H1 (cell line): ENCODE data around the gene TMPRSS9. TPM values are rescaled to one million over a fixed set of nuclear protein-coding genes. Genes with fewer than 3 reads are reported as not detected.

Experiments used
- CTCF ChIA-PET: fragments of 300-600 bp; sonication (Branson Sonifier 250); formaldehyde crosslinking; loops from one replicate; lab custom pipeline; 2021; ENCODE audit not compliant: partially characterized antibody; lab: Charles Lee
- POLR2A ChIA-PET: fragments of 300-600 bp; sonication (Branson Sonifier 250); formaldehyde crosslinking; loops from one replicate; lab custom pipeline; 2021; ENCODE audit warnings: inconsistent platforms; ENCODE audit not compliant: partially characterized antibody; lab: Charles Lee
- DNase-seq, 2 experiments: peaks; one replicate each; pipeline versions ENCODE4 v3.0.0 to v3.0.0-alpha.2; 2010 to 2022; ENCODE audit warnings: low spot score in 2 of 2, low read depth in 1 of 2, mixed read lengths in 1 of 2
- FAIRE-seq: peaks from 2 replicates; lab custom pipeline; 2011; peaks lifted over from hg19 to GRCh38; lab: Jason Lieb, UNC
- H2AFZ ChIP-seq: 2 replicates; pipeline ENCODE4 v1.8.1; 2012; ENCODE audit warnings: low read length, inconsistent platforms
- H2AK5ac ChIP-seq: 2 replicates; pipeline ENCODE4 v1.6.1; 2013; ENCODE audit warnings: low read depth, low read length
- H2BK120ac ChIP-seq: replicated peaks from 2 replicates; pipeline ENCODE3; 2013; ENCODE audit warnings: low read depth, low read length, inconsistent platforms
- H2BK12ac ChIP-seq: 2 replicates; pipeline ENCODE4 v1.6.1; 2013; ENCODE audit warnings: low read depth, low read length
- H2BK15ac ChIP-seq: 2 replicates; pipeline ENCODE4 v1.6.1; 2013; ENCODE audit warnings: low read length
- H2BK20ac ChIP-seq: 2 replicates; pipeline ENCODE4 v1.6.1; 2013; ENCODE audit warnings: low read length
- H2BK5ac ChIP-seq: 2 replicates; pipeline ENCODE4 v1.6.1; 2013; ENCODE audit warnings: low read depth, low read length
- H3K14ac ChIP-seq: 2 replicates; pipeline ENCODE4 v1.6.1; 2013; ENCODE audit warnings: inconsistent platforms; ENCODE audit not compliant: insufficient read length
- H3K18ac ChIP-seq: 2 replicates; pipeline ENCODE4 v1.6.1; 2013; ENCODE audit warnings: low read length; ENCODE audit errors: extremely low read depth
- H3K23ac ChIP-seq: 2 replicates; pipeline ENCODE4 v1.6.1; 2013; ENCODE audit warnings: inconsistent platforms; ENCODE audit not compliant: insufficient read length
- H3K23me2 ChIP-seq: 2 replicates; pipeline ENCODE4 v1.6.1; 2013; ENCODE audit warnings: low read depth, low read length
- H3K27ac ChIP-seq: 2 replicates; pipeline ENCODE4 v1.6.1; 2011; ENCODE audit warnings: low read depth, low read length, inconsistent platforms
- H3K27me3 ChIP-seq, 4 experiments: replicated peaks in 1 of 4; 1 replicate in 1 of 4; 2 replicates in 3 of 4; pipeline versions ENCODE4 v1.6.1 to v1.8.1; 2011 to 2013; ENCODE audit warnings: low read length in 3 of 4, mild to moderate bottlenecking in 3 of 4, inconsistent platforms in 2 of 4, mixed read lengths in 2 of 4, moderate library complexity in 1 of 4; ENCODE audit not compliant: control insufficient read depth in 3 of 4, insufficient read depth in 3 of 4; ENCODE audit errors: extremely low read depth in 1 of 4
- H3K36me3 ChIP-seq, 4 experiments: 2 replicates each; pipeline versions ENCODE4 v1.6.1 to v1.8.1; 2011 to 2013; ENCODE audit warnings: mild to moderate bottlenecking in 4 of 4, low read length in 3 of 4, moderate library complexity in 2 of 4, control low read depth in 1 of 4, inconsistent platforms in 1 of 4; ENCODE audit not compliant: insufficient read depth in 4 of 4, control insufficient read depth in 2 of 4
- H3K4ac ChIP-seq: replicated peaks from 2 replicates; pipeline ENCODE3; 2013; ENCODE audit warnings: low read length, low read depth, mixed read lengths, inconsistent platforms; ENCODE audit not compliant: insufficient read length
- H3K4me1 ChIP-seq, 4 experiments: replicated peaks in 1 of 4; 1 replicate in 1 of 4; 2 replicates in 3 of 4; pipeline versions ENCODE4 v1.6.1 to v1.8.1; 2011 to 2013; ENCODE audit warnings: low read length in 3 of 4, inconsistent platforms in 2 of 4, mixed read lengths in 1 of 4; ENCODE audit not compliant: insufficient read depth in 4 of 4, control insufficient read depth in 3 of 4
- H3K4me2 ChIP-seq, 2 experiments: 2 replicates each; pipeline versions ENCODE4 v1.6.1 to v1.8.1; 2011 to 2013; ENCODE audit warnings: low read depth in 2 of 2, low read length in 2 of 2, control low read depth in 1 of 2, inconsistent platforms in 1 of 2, mild to moderate bottlenecking in 1 of 2; ENCODE audit not compliant: insufficient read depth in 1 of 2
- H3K4me3 ChIP-seq, 4 experiments: fragments of 200-600, 300-600 bp in 1 of 4; sonication (generic), shearing (Covaris generic), sonication (Bioruptor Twin) in 1 of 4; 2 replicates each; pipeline versions ENCODE4 v1.5.1 to v1.8.1; 2011 to 2016; ENCODE audit warnings: low read length in 4 of 4, low read depth in 3 of 4, control low read depth in 2 of 4, inconsistent platforms in 2 of 4, mild to moderate bottlenecking in 2 of 4, mixed read lengths in 1 of 4, moderate library complexity in 1 of 4; ENCODE audit not compliant: insufficient read depth in 2 of 4; ENCODE audit errors: extremely low read depth in 1 of 4
- H3K56ac ChIP-seq: replicated peaks from 2 replicates; pipeline ENCODE3; 2013; ENCODE audit warnings: low read depth, mild to moderate bottlenecking, mixed read lengths, low read length, inconsistent platforms; ENCODE audit not compliant: insufficient read length
- H3K79me1 ChIP-seq: 2 replicates; pipeline ENCODE4 v1.6.1; 2013; ENCODE audit warnings: low read depth, low read length, control low read depth
- H3K79me2 ChIP-seq, 2 experiments: 2 replicates each; pipeline versions ENCODE4 v1.6.1 to v1.8.1; 2012 to 2013; ENCODE audit warnings: low read length in 2 of 2, mild to moderate bottlenecking in 2 of 2, inconsistent platforms in 1 of 2; ENCODE audit not compliant: insufficient read depth in 2 of 2, control insufficient read depth in 1 of 2
- H3K9ac ChIP-seq, 4 experiments: replicated peaks in 1 of 4; 1 replicate in 1 of 4; 2 replicates in 3 of 4; pipeline versions ENCODE4 v1.6.1 to v1.8.1; 2011 to 2013; ENCODE audit warnings: low read depth in 3 of 4, low read length in 3 of 4, control low read depth in 2 of 4, mild to moderate bottlenecking in 2 of 4, moderate library complexity in 2 of 4, inconsistent platforms in 1 of 4; ENCODE audit errors: extremely low read depth in 1 of 4
- H3K9me3 ChIP-seq, 2 experiments: 2 replicates each; pipeline versions ENCODE4 v1.6.1 to v1.8.1; 2012 to 2013; ENCODE audit warnings: mild to moderate bottlenecking in 2 of 2, moderate library complexity in 2 of 2, control low read depth in 1 of 2, inconsistent platforms in 1 of 2, low read depth in 1 of 2, low read length in 1 of 2, mixed read lengths in 1 of 2; ENCODE audit not compliant: insufficient read depth in 2 of 2
- H4K20me1 ChIP-seq, 2 experiments: replicated peaks in 1 of 2; 2 replicates each; pipeline versions ENCODE3 to v1.8.1; 2011 to 2013; ENCODE audit warnings: inconsistent platforms in 2 of 2, low read length in 2 of 2, mild to moderate bottlenecking in 1 of 2; ENCODE audit not compliant: insufficient read depth in 2 of 2, control insufficient read depth in 1 of 2
- H4K5ac ChIP-seq: 2 replicates; pipeline ENCODE4 v1.6.1; 2013; ENCODE audit warnings: low read length, low read depth, mixed read lengths, inconsistent platforms; ENCODE audit not compliant: insufficient read length
- H4K8ac ChIP-seq: 2 replicates; pipeline ENCODE4 v1.8.0; 2013; ENCODE audit warnings: mild to moderate bottlenecking, moderate library complexity, low read length, inconsistent platforms; ENCODE audit not compliant: insufficient read depth; ENCODE audit errors: extremely low read depth
- H4K91ac ChIP-seq: replicated peaks from 2 replicates; pipeline ENCODE3; 2013; ENCODE audit warnings: low read length, mixed read lengths, inconsistent platforms; ENCODE audit not compliant: insufficient read length
- CHD1 ChIP-seq: IDR thresholded peaks from 2 replicates; pipeline ENCODE4 v1.6.1; 2012; ENCODE audit warnings: low read depth, low read length, improper control_type of control experiment
- CTBP2 ChIP-seq: IDR thresholded peaks from 2 replicates; pipeline ENCODE4 v1.7.0; 2011; ENCODE audit warnings: borderline replicate concordance, mild to moderate bottlenecking, moderate library complexity, mixed read lengths, low read length; ENCODE audit not compliant: insufficient read depth, insufficient read length
- EGR1 ChIP-seq: IDR thresholded peaks from 2 replicates; pipeline ENCODE4 v1.6.1; 2011; ENCODE audit warnings: low read depth, low read length, borderline replicate concordance
- GABPA ChIP-seq: IDR thresholded peaks from 2 replicates; pipeline ENCODE4 v1.6.1; 2011; ENCODE audit warnings: mild to moderate bottlenecking, low read length, moderate library complexity, borderline replicate concordance; ENCODE audit not compliant: insufficient read depth
- WGBS, 2 experiments: shearing (Covaris generic) in 1 of 2; methylation state at CpG; one replicate each; pipeline versions ENCODE4 v1.1.6 to v1.1.7; 2013 to 2015; ENCODE audit warnings: low lambda C conversion rate in 2 of 2, mixed read lengths in 2 of 2, inconsistent platforms in 1 of 2, low coverage in 1 of 2, missing lambda C conversion rate in 1 of 2; ENCODE audit not compliant: insufficient replicate concordance in 2 of 2, insufficient coverage in 1 of 2, insufficient read length in 1 of 2; ENCODE audit errors: extremely low coverage in 1 of 2, missing lambda C conversion rate in 1 of 2; 5-methylcytosine and 5-hydroxymethylcytosine counted together
- polyA plus RNA-seq, 7 experiments: library from polyadenylated mRNA; depleted of rRNA in 3 of 7; stranded (reverse) in 5 of 7; unstranded in 2 of 7; fragments of >200 nt in 5 of 7; fragments of 200-250 nt in 2 of 7; gene quantifications; 1 replicate in 5 of 7; 2 replicates in 1 of 7; 4 replicates in 1 of 7; pipeline versions ENCODE4 v1.2.1 to v1.2.3, GENCODE V29; 2011 to 2013; ENCODE audit warnings: missing spikeins in 2 of 7, mixed read lengths in 2 of 7
- total RNA-seq: library from RNA; stranded (reverse); fragmentation: NEBNext Ultra II Directional; extraction: Animal tissue kit (Norgen Biotek cat#: 25700); gene quantifications from 2 replicates; pipeline ENCODE4 v1.2.1, GENCODE V29; 2021

The TMPRSS9 gene
- total and polyA plus RNA-seq, 2 of the 8 experiments (the other 6 are each of a cell fraction or from before 2014, with no cell fraction given): 0.15 to 0.19 TPM

- H3K23me2 ChIP-seq: peaks cover 3% of the 10 kb centered on the region; the same call in 1 of the 2 replicates
- no peaks in the 10 kb centered on the region for H3K9me3 ChIP-seq
- no peak overlapping the region for H3K9ac ChIP-seq
- FAIRE-seq: no peak
- no peak for DNase-seq
- H3K14ac ChIP-seq: no peak overlapping the region
- H3K56ac ChIP-seq: no peak overlapping the region
- no peak overlapping the region for H3K27ac ChIP-seq
- POLR2A ChIA-PET: interaction anchor here (0.9 to 2.1 kb wide), 4 partner anchors 10 to 81 kb away, joined by 3 to 6 read pairs (median 6); no protein-coding TSS in a partner anchor
- H2BK15ac ChIP-seq: no peak overlapping the region
- WGBS, 2 experiments: 93% methylated on average over 13 of the region's 19 CpGs; no CpG with 5 or more reads in 1 of the 2 experiments
- no peak overlapping the region for H3K4ac ChIP-seq
- H3K4me1 ChIP-seq: peaks cover 0 to 7% (median 0%) of the 10 kb centered on the region in 4 experiments; a peak in 2 of 7 replicates
- H3K18ac ChIP-seq: no peak overlapping the region
- H4K8ac ChIP-seq: no peak overlapping the region
- no peak overlapping the region for H3K4me3 ChIP-seq
- TF ChIP-seq CTBP2: no peak
- no peak for TF ChIP-seq GABPA
- TF ChIP-seq EGR1: no peak
- TF ChIP-seq CHD1: no peak
- TF ChIP-seq, all 59 proteins: peak for 0
- Histone ChIP-seq H3K79me1 (peaks cover 3% of the 10 kb centered on the region; the same call in 1 of the 2 replicates), H2BK20ac (no peak overlapping the region), H3K36me3 (peaks cover 0 to 11% (median 6%) of the 10 kb centered on the region in 4 experiments; a peak in 6 of 8 replicates), H2AK5ac (no peak overlapping the region), H4K20me1 (peaks cover 0 to 6% of the 10 kb centered on the region in 2 experiments), H2BK12ac (no peak overlapping the region), H4K91ac (no peak overlapping the region), H3K27me3 (no peaks in the 10 kb centered on the region), H2BK5ac (no peak overlapping the region), H2AFZ (no peak overlapping the region), H3K79me2 (peaks cover 0 to 14% of the 10 kb centered on the region in 2 experiments; a peak in 2 of 4 replicates), H3K23ac (no peak overlapping the region), H2BK120ac (no peak overlapping the region), H3K4me2 (no peak overlapping the region), H4K5ac (no peak overlapping the region)
- CTCF ChIA-PET: interaction anchor here (0.5 to 1.4 kb wide), 2 partner anchors 31 to 61 kb away, joined by 3 read pairs; no protein-coding TSS in a partner anchor
These were observed 36.4 kb upstream of the TMPRSS9 start for GRCh38 chr19:2323707-2324106.
